GM23338 (cell line): ENCODE results near the gene OARD1. TPM values are rescaled to one million over a fixed set of nuclear protein-coding genes. Genes with fewer than 3 reads are reported as not detected.

Experiments used
- ATAC-seq: fragments of 200-7000 bp; cut with Tn5 transposase; 3 replicates; pipeline ENCODE4 v1.9.1; 2020
- DNase-seq: peaks from one replicate; pipeline ENCODE4 v3.0.0-alpha.2; 2015; ENCODE audit warnings: low spot score
- H2AFZ ChIP-seq: fragments of 200-600 bp; sonication (generic); 2 replicates; pipeline ENCODE4 v1.8.0; 2016; ENCODE audit warnings: antibody characterized with exemption, mild to moderate bottlenecking, moderate library complexity
- H3F3A ChIP-seq: fragments of 200-600 bp; sonication (generic); replicated peaks from 2 replicates; pipeline ENCODE4 v1.8.0; 2017; ENCODE audit warnings: antibody characterized with exemption, mixed run types, low read depth
- H3K27ac ChIP-seq: fragments of 200-600 bp; sonication (generic); 2 replicates; pipeline ENCODE4 v1.6.1; 2016; ENCODE audit warnings: low read depth
- H3K27me3 ChIP-seq: fragments of 200-600 bp; sonication (generic); 2 replicates; pipeline ENCODE4 v1.8.0; 2016; ENCODE audit warnings: mild to moderate bottlenecking, mixed run types, moderate library complexity; ENCODE audit not compliant: insufficient read depth
- H3K36me3 ChIP-seq: fragments of 200-600 bp; sonication (generic); 2 replicates; pipeline ENCODE4 v1.8.0; 2016; ENCODE audit warnings: mild to moderate bottlenecking; ENCODE audit not compliant: insufficient read depth
- H3K4me1 ChIP-seq: fragments of 200-600 bp; sonication (generic); 2 replicates; pipeline ENCODE4 v1.8.0; 2016; ENCODE audit warnings: mild to moderate bottlenecking, moderate library complexity; ENCODE audit not compliant: insufficient read depth
- H3K4me2 ChIP-seq: fragments of 200-600 bp; sonication (generic); 2 replicates; pipeline ENCODE4 v1.7.1; 2017; ENCODE audit warnings: mixed run types
- H3K4me3 ChIP-seq: fragments of 200-600 bp; sonication (generic); 2 replicates; pipeline ENCODE4 v1.6.1; 2016; ENCODE audit warnings: mixed run types
- H3K79me2 ChIP-seq: fragments of 200-600 bp; sonication (generic); replicated peaks from 2 replicates; pipeline ENCODE4 v1.8.0; 2017; ENCODE audit warnings: mild to moderate bottlenecking; ENCODE audit not compliant: insufficient read depth
- H3K9me2 ChIP-seq: fragments of 200-600 bp; sonication (generic); 2 replicates; pipeline ENCODE4 v1.8.0; 2017; ENCODE audit not compliant: insufficient read depth
- H4K20me1 ChIP-seq: fragments of 200-600 bp; sonication (generic); replicated peaks from 2 replicates; pipeline ENCODE4 v1.8.0; 2017; ENCODE audit warnings: mild to moderate bottlenecking; ENCODE audit not compliant: insufficient read depth
- H3K27ac Mint-ChIP-seq: 2 replicates; pipeline ENCODE4 v1.8.0; 2020; ENCODE audit warnings: inconsistent platforms, mild to moderate bottlenecking, moderate library complexity, mixed read lengths
- H3K27me3 Mint-ChIP-seq: 3 replicates; pipeline ENCODE4 v1.8.0; 2022; ENCODE audit warnings: low read depth, mild to moderate bottlenecking, moderate library complexity, mixed read lengths, inconsistent platforms; ENCODE audit not compliant: insufficient read depth, poor library complexity
- H3K36me3 Mint-ChIP-seq: 3 replicates; pipeline ENCODE4 v1.8.0; 2021; ENCODE audit warnings: low read depth, mild to moderate bottlenecking, inconsistent platforms, moderate library complexity, mixed read lengths
- H3K4me1 Mint-ChIP-seq: 3 replicates; pipeline ENCODE4 v1.8.0; 2020; ENCODE audit warnings: mild to moderate bottlenecking, inconsistent platforms, mixed read lengths
- H3K4me3 Mint-ChIP-seq: 3 replicates; pipeline ENCODE4 v1.8.0; 2021; ENCODE audit warnings: moderate library complexity, mild to moderate bottlenecking, inconsistent platforms, mixed read lengths
- H3K9me3 Mint-ChIP-seq: 3 replicates; pipeline ENCODE4 v1.8.0; 2020; ENCODE audit warnings: moderate library complexity, mild to moderate bottlenecking, inconsistent platforms, mixed read lengths
- CREB1 ChIP-seq: fragments of 250-450 bp; sonication (Bioruptor Pico); IDR thresholded peaks from 2 replicates; pipeline ENCODE4 v1.5.0; 2020; ENCODE audit warnings: low read depth, mild to moderate bottlenecking, moderate library complexity
- CTCF ChIP-seq, 2 experiments: fragments of 200-600 bp in 1 of 2; sonication (generic) in 1 of 2; conservative IDR thresholded peaks; 2 replicates each; pipeline versions ENCODE4 v1.5.1 to v1.6.1; 2016 to 2017; ENCODE audit warnings: antibody characterized with exemption in 2 of 2, low read depth in 2 of 2, mild to moderate bottlenecking in 2 of 2, moderate library complexity in 1 of 2
- ETS1 ChIP-seq: IDR thresholded peaks from 2 replicates; pipeline ENCODE4 v1.6.1; 2016; ENCODE audit warnings: antibody characterized with exemption
- EZH2 ChIP-seq: fragments of 200-600 bp; sonication (generic); IDR thresholded peaks from one replicate; pipeline ENCODE4 v1.8.0; 2017; ENCODE audit warnings: antibody characterized with exemption, mild to moderate bottlenecking, low read depth; ENCODE audit not compliant: unreplicated experiment
- EZH2phosphoT487 ChIP-seq: fragments of 200-600 bp; sonication (generic); IDR thresholded peaks from one replicate; pipeline ENCODE4 v1.8.1; 2018; ENCODE audit warnings: antibody characterized with exemption; ENCODE audit not compliant: unreplicated experiment
- JUNB ChIP-seq: IDR thresholded peaks from one replicate; pipeline ENCODE4 v1.6.1; 2016; ENCODE audit warnings: antibody characterized with exemption; ENCODE audit not compliant: unreplicated experiment
- POLR2AphosphoS5 ChIP-seq: IDR thresholded peaks from 2 replicates; pipeline ENCODE4 v1.6.1; 2016; ENCODE audit warnings: antibody characterized with exemption, low read depth
- REST ChIP-seq: IDR thresholded peaks from one replicate; pipeline ENCODE4 v1.6.1; 2018; ENCODE audit warnings: antibody characterized with exemption; ENCODE audit not compliant: unreplicated experiment
- STAT1 ChIP-seq: IDR thresholded peaks from one replicate; pipeline ENCODE4 v1.6.1; 2016; ENCODE audit warnings: antibody characterized with exemption; ENCODE audit not compliant: unreplicated experiment
- ZNF331 ChIP-seq: fragments of 250-450 bp; sonication (Bioruptor Pico); IDR thresholded peaks from 2 replicates; pipeline ENCODE4 v1.5.0; 2020; ENCODE audit warnings: low read depth, mild to moderate bottlenecking, moderate library complexity
- ZNF462 ChIP-seq: fragments of 250-450 bp; sonication (Bioruptor Pico); IDR thresholded peaks from 2 replicates; pipeline ENCODE4 v1.5.0; 2020; ENCODE audit warnings: mild to moderate bottlenecking, moderate library complexity
- polyA plus RNA-seq: library from polyadenylated mRNA; unstranded; fragments of >200 nt; fragmentation: Nextera tagmentation; extraction: Ambion mirVana; gene quantifications from 2 replicates; pipeline ENCODE4 v1.2.1, GENCODE V29; 2016
- total RNA-seq: library from RNA; depleted of rRNA; stranded (reverse); fragments of >200 nt; shearing (Covaris generic); gene quantifications from 2 replicates; pipeline ENCODE4 v1.2.3, GENCODE V29; 2014

OARD1 gene
- total and polyA plus RNA-seq, 2 experiments from 2014 or later: 25.9 to 60.8 TPM

- TF ChIP-seq ETS1: no peak
These were observed 6.6 kb downstream of the OARD1 start (continued) for GRCh38 chr6:41065550-41066026.

GRCh38 chr6:41064841-41065240 lies 7.3 kb downstream of the OARD1 start:
- H3K27ac Mint-ChIP-seq: no peak overlapping the region
- no peak overlapping the region for H3K4me3 Mint-ChIP-seq
- no peak for TF ChIP-seq EZH2
- TF ChIP-seq POLR2AphosphoS5: no peak
- no peak for TF ChIP-seq REST
- no peak for TF ChIP-seq CTCF (conservative IDR thresholded peaks at IDR 0.05; ENCODE audit: low read depth in 2 of 2)
- TF ChIP-seq ETS1: no peak
- no peak for TF ChIP-seq EZH2phosphoT487
- no peak for TF ChIP-seq STAT1
- TF ChIP-seq ZNF331 (CRISPR knock-in tag): no peak
- no peak for TF ChIP-seq JUNB
- no peak for TF ChIP-seq ZNF462 (CRISPR knock-in tag)
- TF ChIP-seq CREB1 (CRISPR knock-in tag): no peak

More at GRCh38 chr6:41064841-41065240, 7.3 kb downstream of the OARD1 start:
- no peak for DNase-seq
- no peak overlapping the region for H3K4me2 ChIP-seq
- no peak overlapping the region for H2AFZ ChIP-seq
- no peaks in the 10 kb centered on the region for H3F3A ChIP-seq
- Mint-ChIP-seq H3K27me3 (no peaks in the 10 kb centered on the region), H3K9me3 (no peaks in the 10 kb centered on the region), H3K36me3 (peaks cover 44% of the 10 kb centered on the region), H3K4me1 (no peaks in the 10 kb centered on the region; the same call in 2 of the 3 replicates)
- no peak overlapping the region for H3K27ac ChIP-seq
- ATAC-seq: no peak
- H3K4me3 ChIP-seq: no peak overlapping the region
- no peaks in the 10 kb centered on the region; the same call in 1 of the 2 replicates for H3K9me2 ChIP-seq
- H3K36me3 ChIP-seq: peaks cover 16% of the 10 kb centered on the region; the same call in 1 of the 2 replicates
- no peaks in the 10 kb centered on the region for H3K27me3 ChIP-seq
- no peaks in the 10 kb centered on the region for H3K79me2 ChIP-seq
- no peaks in the 10 kb centered on the region for H4K20me1 ChIP-seq
- no peaks in the 10 kb centered on the region for H3K4me1 ChIP-seq
